Adrenal gland (tissue), 12 donors: ENCODE measurements around the gene NSMF. TPM values are rescaled to one million over a fixed set of nuclear protein-coding genes. Genes with fewer than 3 reads are reported as not detected.

Experiments
- DNase-seq, 7 donors: peaks; one replicate each; pipeline ENCODE4 v3.0.0-alpha.2; 2019 to 2020
- H3K27ac ChIP-seq, 5 donors: fragments of 200-600 bp; sonication (generic) in 4 of 5; 1 replicate in 3 of 5; 2 replicates in 2 of 5; pipeline versions ENCODE4 v1.5.1 to v1.8.0; 2016 to 2020; ENCODE audit warnings: mild to moderate bottlenecking in 1 of 5
- H3K27me3 ChIP-seq: fragments of 200-600 bp; 2 replicates; pipeline ENCODE4 v1.8.0; 2021
- H3K36me3 ChIP-seq, 2 donors: fragments of 200-600 bp; replicated peaks in 1 of 2; 1 replicate in 1 of 2; 2 replicates in 1 of 2; pipeline versions ENCODE4 v1.5.1 to v1.8.0; 2018 to 2022
- H3K4me1 ChIP-seq, 2 donors: fragments of 200-600 bp; replicated peaks in 1 of 2; 1 replicate in 1 of 2; 2 replicates in 1 of 2; pipeline versions ENCODE4 v1.5.1 to v1.8.0; 2018 to 2021
- H3K4me3 ChIP-seq, 4 donors: fragments of 200-600 bp; sonication (generic) in 3 of 4; one replicate each; pipeline ENCODE4 v1.5.1; 2016 to 2018
- H3K9me3 ChIP-seq, 3 donors: fragments of 200-600 bp; sonication (generic) in 1 of 3; replicated peaks in 1 of 3; 1 replicate in 2 of 3; 2 replicates in 1 of 3; pipeline versions ENCODE4 v1.5.1 to v1.8.0; 2016 to 2021
- POLR2A ChIP-seq, 2 donors: fragments of 450-650 bp; IDR thresholded peaks; one replicate each; pipeline ENCODE4 v1.6.1; 2017; ENCODE audit warnings: antibody characterized with exemption in 2 of 2, mild to moderate bottlenecking in 2 of 2, moderate library complexity in 1 of 2
- WGBS, 4 donors: extraction: QIAGEN DNeasy Blood & Tissue Kit in 2 of 4; methylation state at CpG; one replicate each; pipeline versions ENCODE4 v1.1.5 to v1.1.7; 2013 to 2017; 5-methylcytosine and 5-hydroxymethylcytosine counted together
- intact Hi-C, 2 donors: fragments of 100-400 bp; cut with DNase I; formaldehyde crosslinking; loops; one replicate each; pipeline versions ENCODE4 v1.14.1 to v1.15.0; 2022 to 2023
- polyA plus RNA-seq, 3 donors: library from polyadenylated mRNA; stranded (reverse); fragments of 200-250 nt in 2 of 3; fragments of 350-450 nt in 1 of 3; fragmentation: Illumina TruSeq in 1 of 3; extraction: RNeasy Lipid Tissue Mini Kit (QIAGEN cat#74804) in 1 of 3; gene quantifications; one replicate each; pipeline ENCODE4 v1.2.3, GENCODE V29; 2013 to 2014
- total RNA-seq, 9 donors: library from RNA; depleted of rRNA in 4 of 9; stranded (reverse); fragments of >200 nt in 4 of 9; fragments of 120-200 nt in 1 of 9; fragmentation: NEBNext Ultra II Directional in 1 of 9; extraction: Animal tissue kit (Norgen Biotek cat#: 25700) in 1 of 9; gene quantifications; one replicate each; pipeline versions ENCODE4 v1.1.0 to v1.2.4, GENCODE V29; 2013 to 2023
- TF ChIP-seq, protein P1 (sequence below), 6 experiments: fragments of 450-650 bp in 4 of 6; fragments of 200-600 bp in 2 of 6; sonication (generic) in 1 of 6; IDR thresholded peaks; 1 replicate in 5 of 6; 2 replicates in 1 of 6; pipeline versions ENCODE4 v1.5.1 to v1.8.0; 2016 to 2021; ENCODE audit warnings: antibody characterized with exemption in 6 of 6, mild to moderate bottlenecking in 2 of 6, moderate library complexity in 1 of 6
- donor health status: healthy with polysubstance abuse.
- donor health status: Bipolar disorder and iron deficiency.
- donor health status: DM: yes; HTN: yes; CAD: no.
- donor health status: DM: no; HTN: no; CAD: no.
- donor health status: DM: no; HTN: no; CAD: no.
- donor health status: DM: yes; HTN: yes; CAD: no.

The NSMF gene
- total and polyA plus RNA-seq, 12 donors = 8.7 to 118 (median 25.9) TPM

GRCh38 chr9:137446851-137447471, 12.2 kb downstream of the NSMF start:
- TF ChIP-seq, protein P1, sequence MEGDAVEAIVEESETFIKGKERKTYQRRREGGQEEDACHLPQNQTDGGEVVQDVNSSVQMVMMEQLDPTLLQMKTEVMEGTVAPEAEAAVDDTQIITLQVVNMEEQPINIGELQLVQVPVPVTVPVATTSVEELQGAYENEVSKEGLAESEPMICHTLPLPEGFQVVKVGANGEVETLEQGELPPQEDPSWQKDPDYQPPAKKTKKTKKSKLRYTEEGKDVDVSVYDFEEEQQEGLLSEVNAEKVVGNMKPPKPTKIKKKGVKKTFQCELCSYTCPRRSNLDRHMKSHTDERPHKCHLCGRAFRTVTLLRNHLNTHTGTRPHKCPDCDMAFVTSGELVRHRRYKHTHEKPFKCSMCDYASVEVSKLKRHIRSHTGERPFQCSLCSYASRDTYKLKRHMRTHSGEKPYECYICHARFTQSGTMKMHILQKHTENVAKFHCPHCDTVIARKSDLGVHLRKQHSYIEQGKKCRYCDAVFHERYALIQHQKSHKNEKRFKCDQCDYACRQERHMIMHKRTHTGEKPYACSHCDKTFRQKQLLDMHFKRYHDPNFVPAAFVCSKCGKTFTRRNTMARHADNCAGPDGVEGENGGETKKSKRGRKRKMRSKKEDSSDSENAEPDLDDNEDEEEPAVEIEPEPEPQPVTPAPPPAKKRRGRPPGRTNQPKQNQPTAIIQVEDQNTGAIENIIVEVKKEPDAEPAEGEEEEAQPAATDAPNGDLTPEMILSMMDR (IDR thresholded peaks at IDR 0.05) = no peak
- TF ChIP-seq POLR2A (IDR thresholded peaks at IDR 0.05) = no peak
- Histone ChIP-seq H3K9me3 (no peaks in the 10 kb centered on the region), H3K36me3 (peaks cover 0 to 5% of the 10 kb centered on the region in 2 donors), H3K4me1 (no peaks in the 10 kb centered on the region), H3K27me3 (no peaks in the 10 kb centered on the region), H3K4me3 (no peak overlapping the region), H3K27ac (no peak overlapping the region)
- WGBS, 4 donors = 67 to 78% (median 74%) methylated on average over 13 to 21 of the region's 21 CpGs
- intact Hi-C loops = no loop called here
- no peak for DNase-seq

DNA sequence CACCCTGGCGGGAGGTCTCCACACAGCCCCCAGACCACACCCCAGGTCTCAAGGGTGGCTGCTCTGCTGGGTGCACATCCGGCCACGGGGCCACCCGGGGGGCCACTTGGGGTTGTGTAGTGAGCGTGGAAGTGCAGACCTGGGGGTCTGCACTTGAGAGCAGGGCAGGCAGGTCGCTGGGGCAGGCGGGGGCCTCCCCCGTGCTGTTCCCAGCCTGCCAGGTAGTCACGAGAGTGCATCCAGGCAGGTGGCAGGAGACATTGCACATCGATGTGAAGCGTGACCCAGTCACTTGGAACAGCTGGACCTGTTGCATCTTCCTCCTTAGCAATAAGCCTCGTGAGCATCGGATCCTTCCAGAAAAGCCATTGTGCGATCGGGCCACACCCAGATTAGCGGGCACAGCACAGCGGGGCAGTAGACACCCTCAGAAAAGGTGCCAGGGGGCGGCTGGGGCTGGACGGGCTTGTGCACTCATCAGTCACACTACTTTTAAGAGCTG, 13.2 kb downstream of the NSMF start:
- 42 to 57% (median 50%) methylated on average over 8 to 19 of the region's 19 CpGs for WGBS, 4 donors
- DNase-seq = no peak
- Histone ChIP-seq H3K27me3 (no peaks in the 10 kb centered on the region), H3K36me3 (peaks cover 0 to 5% of the 10 kb centered on the region in 2 donors), H3K4me3 (no peak overlapping the region), H3K9me3 (no peaks in the 10 kb centered on the region), H3K4me1 (peaks cover 3 to 5% of the 10 kb centered on the region in 2 donors), H3K27ac (no peak overlapping the region)
- intact Hi-C loops = loop anchor here in 1 of 2 donors (2.0 kb wide), 1 partner anchor 23 kb away; the partner anchor contains the start of genes EXD3 and NOXA1
- TF ChIP-seq, protein P1 (IDR thresholded peaks at IDR 0.05) = no peak
- TF ChIP-seq POLR2A (IDR thresholded peaks at IDR 0.05) = no peak

DNA sequence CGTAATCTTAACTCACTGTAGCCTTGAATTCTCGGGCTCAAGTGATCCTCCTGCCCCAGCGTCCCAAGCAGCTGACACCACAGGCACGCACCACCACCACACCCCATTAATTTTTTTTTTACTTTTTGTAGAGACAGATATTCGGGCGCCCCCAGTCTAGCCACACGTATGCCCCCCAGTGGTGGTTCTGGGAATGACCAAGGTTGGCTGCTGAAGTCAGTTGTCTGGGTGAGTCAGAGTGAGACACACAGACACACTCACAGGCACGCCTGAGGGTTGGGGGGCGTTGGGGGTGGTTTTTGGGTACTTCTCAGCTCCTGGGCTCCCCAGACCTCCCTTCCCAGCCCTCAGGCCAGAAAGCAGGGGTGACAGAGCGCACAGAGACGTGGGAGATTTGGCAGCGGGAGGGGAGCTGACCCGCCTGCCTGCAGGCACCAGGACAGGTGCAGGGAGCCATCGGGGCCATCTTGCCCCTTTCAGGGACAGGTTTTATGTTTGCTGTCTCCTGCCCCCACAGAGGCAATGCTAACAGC, 13.8 kb downstream of the NSMF start:
- DNase-seq = peak; percentile 81 to 93 (median 85)
- 13 to 21% (median 17%) methylated on average over 10 to 14 of the region's 14 CpGs for WGBS, 4 donors
- intact Hi-C loops = loop anchor here in 1 of 2 donors (2.0 kb wide), 1 partner anchor 23 kb away; the partner anchor contains the start of genes EXD3 and NOXA1
- H3K27me3 ChIP-seq = no peaks in the 10 kb centered on the region
- H3K9me3 ChIP-seq = no peaks in the 10 kb centered on the region
- peaks cover 0 to 5% of the 10 kb centered on the region in 2 donors for H3K36me3 ChIP-seq
- no peak overlapping the region for H3K27ac ChIP-seq
- H3K4me1 ChIP-seq = peaks cover 3 to 5% of the 10 kb centered on the region in 2 donors
- H3K4me3 ChIP-seq = no peak overlapping the region
- TF ChIP-seq, protein P1 (IDR thresholded peaks at IDR 0.05) = peak; percentile 77 to 89 (median 82)
- TF ChIP-seq POLR2A (IDR thresholded peaks at IDR 0.05) = no peak

DNA sequence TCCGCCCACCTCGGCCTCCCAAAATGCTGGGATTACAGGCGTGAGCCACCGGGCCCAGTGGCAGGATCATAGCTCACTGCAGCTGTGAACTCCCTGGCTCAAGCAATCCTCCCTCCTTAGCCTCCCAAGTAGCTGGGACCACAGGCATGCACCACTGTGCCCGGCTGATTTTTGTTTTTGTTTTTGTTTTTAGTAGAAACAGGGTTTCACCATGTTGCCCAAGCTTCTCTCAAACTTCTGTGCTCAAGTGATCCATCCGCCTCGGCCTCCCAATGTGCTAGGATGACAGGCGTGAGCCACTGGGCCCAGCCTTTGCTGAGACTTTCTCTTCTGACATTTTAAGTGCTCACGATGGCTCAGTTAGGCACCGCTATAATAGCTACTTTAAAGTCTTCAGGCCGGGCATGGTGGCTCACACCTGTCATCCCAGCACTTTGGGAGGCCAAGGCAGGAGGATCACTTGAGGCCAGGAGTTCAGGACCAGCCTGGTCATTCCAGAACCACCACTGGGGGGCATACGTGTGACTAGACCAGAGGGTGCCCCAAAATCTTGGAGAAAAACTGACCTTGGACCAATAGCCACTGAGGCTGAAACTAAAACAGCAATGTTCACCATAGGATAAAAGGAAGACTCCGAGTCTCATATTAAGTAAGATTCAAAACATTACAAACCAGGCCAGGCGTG, 14.9 kb downstream of the NSMF start:
- no peak for DNase-seq

More for the DNA sequence above, 14.9 kb downstream of the NSMF start:
- Histone ChIP-seq H3K27ac (no peak overlapping the region), H3K4me3 (no peak overlapping the region), H3K9me3 (no peaks in the 10 kb centered on the region), H3K4me1 (peaks cover 3 to 5% of the 10 kb centered on the region in 2 donors), H3K36me3 (peaks cover 0 to 3% of the 10 kb centered on the region in 2 donors), H3K27me3 (no peaks in the 10 kb centered on the region)
- 73 to 84% (median 81%) methylated on average over 10 to 14 of the region's 14 CpGs for WGBS, 4 donors
- intact Hi-C loops = loop anchor here in 1 of 2 donors (2.0 kb wide), 1 partner anchor 21 kb away; the partner anchor contains the start of genes EXD3 and NOXA1
- no peak for TF ChIP-seq POLR2A (IDR thresholded peaks at IDR 0.05)
- TF ChIP-seq, protein P1 (IDR thresholded peaks at IDR 0.05) = no peak
